Lung microvascular endothelial cell (primary cell): ENCODE data around the gene CHRM2. TPM values are rescaled to one million over a fixed set of nuclear protein-coding genes. Genes with fewer than 3 reads are reported as not detected.

Experiments
- DNase-seq, 2 donors: peaks; one replicate each; pipeline versions ENCODE4 v3.0.0 to v3.0.0-alpha.2; 2010; ENCODE audit warnings: low read depth in 2 of 2
- total RNA-seq: library from RNA; depleted of rRNA; stranded (reverse); fragments of >200 nt; gene quantifications from 2 replicates; pipeline ENCODE4 v1.2.1, GENCODE V29; 2014

The CHRM2 gene
- total RNA-seq, 1 donor from 2014 or later, result not detected

- DNase-seq, result no peak
Measured at GRCh38 chr7:136894789-136895188, 26.3 kb downstream of the CHRM2 start.

GRCh38 chr7:136897676-136898075, 29.2 kb downstream of the CHRM2 start:
- DNase-seq, result no peak

GRCh38 chr7:136900005-136900404, 31.6 kb downstream of the CHRM2 start:
- DNase-seq, result no peak

- no peak for DNase-seq
Measured at GRCh38 chr7:136910771-136911170, 42.3 kb downstream of the CHRM2 start.

GRCh38 chr7:136911344-136911743, 42.9 kb downstream of the CHRM2 start:
- DNase-seq, result no peak

GRCh38 chr7:136912339-136912738, 43.9 kb downstream of the CHRM2 start:
- no peak for DNase-seq

GRCh38 chr7:136914016-136914415, 45.6 kb downstream of the CHRM2 start:
- DNase-seq, result no peak

GRCh38 chr7:136919820-136920219, 51.4 kb downstream of the CHRM2 start:
- DNase-seq, result no peak

- DNase-seq, result no peak
Measured at GRCh38 chr7:136923111-136923667, 54.7 kb downstream of the CHRM2 start.

GRCh38 chr7:136925044-136925443, 56.6 kb downstream of the CHRM2 start:
- DNase-seq, result peak; percentile 52 to 78

- DNase-seq, result peak; percentile 0 to 81
Measured at GRCh38 chr7:136925556-136925955, 57.1 kb downstream of the CHRM2 start.

GRCh38 chr7:136931169-136931867, 62.9 kb downstream of the CHRM2 start:
- DNase-seq, result no peak

GRCh38 chr7:136937436-136937835, 69.0 kb downstream of the CHRM2 start:
- no peak for DNase-seq

GRCh38 chr7:136938476-136938875, 70.0 kb downstream of the CHRM2 start:
- DNase-seq, result no peak

GRCh38 chr7:136940122-136940521, 71.7 kb downstream of the CHRM2 start:
- DNase-seq, result no peak

- DNase-seq, result no peak
Measured at GRCh38 chr7:136940917-136941316, 72.5 kb downstream of the CHRM2 start.

- no peak for DNase-seq
Measured at GRCh38 chr7:136941816-136942215, 73.4 kb downstream of the CHRM2 start.

GRCh38 chr7:136942401-136942800, 73.9 kb downstream of the CHRM2 start:
- no peak for DNase-seq

- DNase-seq, result no peak
Measured at GRCh38 chr7:136942994-136943393, 74.5 kb downstream of the CHRM2 start.

GRCh38 chr7:136947347-136947746, 78.9 kb downstream of the CHRM2 start:
- no peak for DNase-seq

- no peak for DNase-seq
Measured at GRCh38 chr7:136950331-136950730, 81.9 kb downstream of the CHRM2 start.

GRCh38 chr7:136953386-136953785, 84.9 kb downstream of the CHRM2 start:
- peak in 1 of 2 donors; percentile 59 for DNase-seq

GRCh38 chr7:136956232-136956631, 87.8 kb downstream of the CHRM2 start:
- peak in 1 of 2 donors; percentile 73 for DNase-seq
